LHCN-M2 (cell line): Measurements from ENCODE around the gene ASTN2. TPM values are rescaled to one million over a fixed set of nuclear protein-coding genes. Genes with fewer than 3 reads are reported as not detected.

Experiments used
- DNase-seq: peaks from one replicate; pipeline ENCODE4 v3.0.0-alpha.2; 2012; ENCODE audit warnings: low read depth
- total RNA-seq: library from RNA; depleted of rRNA; stranded (reverse); fragments of >200 nt; gene quantifications from 2 replicates; pipeline ENCODE4 v1.2.3, GENCODE V29; 2014

Gene ASTN2
- total RNA-seq, 1 experiment from 2014 or later: 11.8 TPM

DNA sequence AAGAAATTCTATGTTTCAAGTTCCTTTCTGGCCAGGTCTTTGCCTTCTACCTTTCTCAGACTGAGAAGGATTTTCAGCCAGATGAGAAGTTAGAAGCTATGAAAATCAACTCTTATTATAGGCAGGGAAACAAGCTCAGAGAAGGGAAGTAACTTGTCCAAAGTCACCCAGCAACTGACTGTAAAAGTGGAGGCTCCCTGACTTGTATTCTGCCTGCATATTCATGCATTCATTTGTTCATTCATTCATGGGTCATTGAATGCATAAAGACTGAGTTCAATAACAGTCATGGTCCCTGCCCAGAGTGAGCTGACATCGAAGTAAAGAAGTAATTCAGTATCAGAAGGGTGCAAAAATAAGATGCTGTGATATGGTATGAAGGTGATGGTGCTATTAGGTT lies 1021.7 kb downstream of the ASTN2 start:
- DNase-seq: no peak

DNA sequence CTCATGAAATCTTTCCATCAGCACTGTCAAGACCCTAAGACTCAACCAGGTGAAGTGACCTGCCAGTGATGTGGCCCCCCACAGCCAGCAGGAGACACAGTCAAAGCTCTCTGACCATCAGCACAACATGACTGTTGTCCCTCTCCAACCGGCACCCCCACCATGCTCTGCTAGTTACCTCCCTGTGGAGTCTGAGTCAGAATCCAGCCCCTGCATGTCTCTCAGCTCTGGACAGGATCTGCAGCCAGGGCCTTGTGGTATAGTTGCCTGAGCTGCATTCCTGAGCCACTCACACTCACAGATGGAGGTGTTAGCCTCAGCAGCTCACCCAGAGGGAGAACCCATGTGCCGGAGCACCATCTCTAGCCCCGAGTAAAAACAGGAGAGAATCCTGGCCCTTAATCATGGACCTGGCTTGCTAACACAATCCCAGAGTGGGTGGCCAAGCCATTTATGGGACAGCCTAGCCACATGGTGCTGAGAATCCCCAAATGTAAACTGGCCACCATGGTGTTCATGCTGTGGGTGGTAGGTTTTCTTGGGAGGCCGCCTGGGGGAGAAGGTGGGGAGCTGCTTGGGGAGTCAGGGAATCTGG lies 1023.5 kb downstream of the ASTN2 start:
- DNase-seq: peak; percentile 47

GRCh38 chr9:116390303-116391228 lies 1024.3 kb downstream of the ASTN2 start:
- no peak for DNase-seq

GRCh38 chr9:116389541-116390302 lies 1025.1 kb downstream of the ASTN2 start:
- DNase-seq: no peak

DNA sequence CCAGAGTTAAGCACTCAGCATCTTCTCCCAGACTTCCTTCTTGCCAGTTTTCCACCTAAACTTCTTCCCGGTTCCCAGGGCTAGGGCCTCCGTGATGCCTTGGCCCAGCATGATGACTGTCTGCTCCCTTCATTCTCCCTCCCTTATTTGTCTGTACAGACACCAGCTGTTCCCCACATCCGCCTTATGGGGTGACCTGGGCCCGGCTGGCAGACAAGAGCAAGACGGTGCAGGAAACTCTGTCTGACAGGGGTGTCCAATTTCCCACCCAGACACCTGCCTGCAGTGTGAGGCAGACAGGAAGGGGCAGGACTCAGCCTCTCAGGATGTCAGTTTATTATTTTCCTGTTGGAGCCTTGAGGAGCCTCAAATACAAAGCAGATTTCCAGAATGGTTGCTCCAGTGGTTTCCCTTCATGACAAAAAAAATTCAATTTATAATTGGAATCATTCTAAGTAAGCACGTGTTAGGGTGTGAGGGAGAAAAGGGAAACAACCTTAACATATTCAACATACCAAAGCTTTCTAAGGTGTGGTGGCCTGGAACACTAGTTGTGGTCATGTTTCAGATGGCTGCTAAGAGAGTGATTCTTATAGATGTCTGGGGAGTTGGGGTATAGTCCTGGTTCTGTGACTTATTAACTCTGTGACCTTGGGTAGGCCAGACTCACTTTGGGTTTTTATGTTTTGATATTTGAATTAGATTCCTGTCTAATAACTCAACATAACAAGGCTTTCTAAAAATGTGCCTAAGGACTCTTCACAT lies 1026.7 kb downstream of the ASTN2 start:
- DNase-seq: no peak

DNA sequence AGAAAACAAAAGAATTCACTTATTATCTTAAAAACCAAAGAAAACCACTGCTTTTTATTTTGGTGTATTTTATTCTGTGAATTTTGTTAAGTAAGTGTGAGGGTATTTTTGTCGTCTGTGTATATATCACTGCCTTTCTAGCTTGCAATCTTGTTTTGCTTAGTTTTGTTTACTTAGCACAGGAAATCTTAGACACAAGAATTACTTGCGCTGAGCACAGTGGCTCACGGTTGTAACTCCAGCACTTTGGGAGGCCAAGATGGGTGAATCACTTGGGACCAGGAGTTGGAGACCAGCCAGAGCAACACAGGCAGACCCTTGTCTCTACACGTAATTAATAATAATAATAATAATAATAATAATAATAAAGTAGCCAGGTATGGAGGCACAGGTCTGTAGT lies 1030.9 kb downstream of the ASTN2 start:
- DNase-seq: no peak

DNA sequence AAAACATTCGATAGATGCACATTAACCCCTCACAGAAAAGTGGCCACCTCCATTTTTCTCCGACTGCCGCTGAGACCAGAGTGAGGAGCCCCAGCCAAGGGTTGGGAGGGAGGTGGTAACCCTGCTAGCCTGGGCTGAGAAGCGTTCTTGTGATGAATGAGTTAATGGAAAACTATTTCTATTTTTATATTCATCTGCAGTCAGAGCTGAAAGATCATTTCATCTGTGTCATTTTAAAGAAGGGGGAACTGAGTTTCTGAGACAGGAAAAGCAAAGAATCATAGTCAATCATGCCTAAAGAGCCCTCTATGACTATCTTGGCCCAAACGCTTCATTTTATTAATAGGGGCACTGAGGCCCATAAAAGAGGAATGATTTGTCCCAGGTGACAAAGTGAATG lies 1031.7 kb downstream of the ASTN2 start:
- DNase-seq: no peak

DNA sequence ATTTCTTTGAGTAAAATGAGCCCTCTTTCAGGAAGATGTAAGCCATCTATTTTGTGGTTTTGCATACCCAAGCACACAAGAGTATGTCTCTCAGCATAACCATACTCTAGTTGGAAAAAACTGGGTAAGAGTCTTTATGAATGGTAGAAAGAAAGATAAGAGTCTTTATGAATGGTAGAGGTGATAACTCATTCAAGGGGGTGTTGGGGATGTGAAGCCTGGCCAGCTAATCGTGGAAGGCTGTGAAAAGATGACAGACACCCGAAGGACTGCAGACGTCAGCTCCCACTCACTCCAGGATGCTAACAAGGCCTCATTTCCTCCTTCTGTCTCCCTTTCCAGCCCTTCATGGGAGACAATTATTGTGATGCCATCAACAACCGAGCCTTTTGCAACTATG lies 1032.8 kb downstream of the ASTN2 start:
- DNase-seq: no peak

- DNase-seq: no peak
Measured at GRCh38 chr9:116381350-116381749, 1033.5 kb downstream of the ASTN2 start.

DNA sequence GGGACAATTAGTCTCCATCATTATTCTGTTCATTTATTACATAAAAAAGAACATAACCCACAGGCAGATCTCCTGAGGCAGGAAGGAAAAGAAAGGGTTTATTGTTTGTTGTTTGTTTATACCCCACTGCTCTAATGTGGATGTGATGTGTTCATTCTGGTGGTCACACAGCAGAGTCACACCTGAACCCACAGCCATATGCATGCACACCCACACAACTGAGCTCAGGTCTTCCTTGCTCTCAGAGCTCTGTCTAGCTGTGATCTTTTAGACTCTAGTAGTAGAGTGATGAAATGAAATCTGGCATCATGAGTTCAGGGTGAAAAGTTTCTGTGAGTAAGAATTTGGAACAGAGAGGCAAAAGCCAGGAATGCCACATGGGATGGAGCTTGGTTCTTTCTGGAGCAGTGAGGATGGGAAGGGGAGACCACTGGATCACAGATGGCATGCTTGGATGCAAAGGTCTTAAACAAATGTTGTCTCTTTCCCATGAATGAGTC lies 1034.3 kb downstream of the ASTN2 start:
- DNase-seq: no peak

- DNase-seq: no peak
Measured at GRCh38 chr9:116379821-116380220, 1035.0 kb downstream of the ASTN2 start.

DNA sequence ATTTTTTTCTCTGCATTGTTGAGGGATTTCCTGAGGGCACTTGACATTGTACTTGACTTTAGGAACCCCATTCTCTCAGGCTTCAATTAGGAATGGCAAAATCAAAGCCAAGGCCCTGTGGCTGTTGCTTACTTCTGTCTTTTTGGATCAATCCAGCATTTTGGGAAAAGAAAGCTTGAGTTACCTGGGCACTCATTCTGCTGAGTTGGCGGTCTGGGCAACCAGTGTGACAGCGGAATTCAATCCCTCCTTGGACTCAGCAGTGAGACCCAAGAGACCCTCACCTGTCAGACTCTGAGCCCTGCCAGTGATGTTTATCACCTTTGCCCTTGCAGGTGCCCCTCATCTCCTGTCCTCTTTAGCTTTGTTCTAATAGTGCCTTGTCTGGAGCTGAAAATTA lies 1036.0 kb downstream of the ASTN2 start:
- DNase-seq: no peak

DNA sequence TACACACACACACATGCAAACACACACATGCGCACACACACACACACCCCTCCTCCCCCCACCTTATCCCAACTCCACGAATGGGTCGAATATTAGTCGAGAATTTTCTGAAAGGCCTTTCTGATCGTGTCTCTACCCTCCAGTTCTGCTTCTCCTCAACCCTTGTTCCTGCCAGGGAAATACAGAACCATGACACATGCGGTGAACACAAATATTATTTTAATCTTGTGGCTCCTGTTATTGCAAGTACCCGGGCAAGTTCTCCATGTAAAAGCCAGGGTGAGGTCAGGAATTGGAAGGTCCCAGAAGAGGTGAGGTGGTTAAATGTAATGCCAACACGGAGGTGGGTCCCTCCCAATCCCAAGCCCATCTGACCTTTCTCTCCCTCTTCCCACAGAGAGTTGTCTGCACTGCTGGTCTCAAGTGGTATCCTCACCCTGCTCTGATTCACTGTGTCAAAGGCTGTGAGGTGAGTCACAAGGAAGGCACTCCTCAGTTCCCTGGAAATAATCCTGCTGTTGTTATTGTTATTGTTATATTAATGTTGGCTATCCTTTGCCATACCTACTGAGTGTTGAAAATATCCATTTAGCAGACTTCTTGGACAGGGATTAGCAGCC lies 1037.6 kb downstream of the ASTN2 start:
- DNase-seq: peak; percentile 91
